ENCODE measurements around the gene CCND1.

CCND1 gene

GRCh38 chr11:69651834-69652620 is 11.1 kb downstream of the CCND1 start:
- Histone ChIP-seq H3F3A (ENCODE audit: control insufficient read depth, insufficient read depth) (no peaks in the 10 kb centered on the region), H3K9me2 (replicated peaks; ENCODE audit: control insufficient read depth, low read length) (no peaks in the 10 kb centered on the region), H3K4me3 (ENCODE audit: low read length) (no peak overlapping the region), H3K79me2 (ENCODE audit: control insufficient read depth, low read length) (no peaks in the 10 kb centered on the region), H4K20me1 (ENCODE audit: control insufficient read depth, insufficient read depth, low read depth, low read length) (no peaks in the 10 kb centered on the region), H3K4me2 (ENCODE audit: low read length) (no peak overlapping the region), H3K4me1 (ENCODE audit: control insufficient read depth, low read length) (no peaks in the 10 kb centered on the region), H3K27ac (ENCODE audit: low read depth, low read length) (no peak overlapping the region), H3K27me3 (ENCODE audit: control insufficient read depth, low read length) (no peaks in the 10 kb centered on the region), H3K36me3 (ENCODE audit: control insufficient read depth, low read length) (no peaks in the 10 kb centered on the region), H3K9me3 (ENCODE audit: control insufficient read depth, insufficient read depth, low read length) (no peaks in the 10 kb centered on the region)
- no peak for TF ChIP-seq CTCF (IDR thresholded peaks at IDR 0.05; ENCODE audit: low read depth, low read length, poor library complexity, severe bottlenecking)
- TF ChIP-seq EZH2phosphoT487 (IDR thresholded peaks at IDR 0.05; ENCODE audit: borderline replicate concordance, low read length) = no peak

GRCh38 chr11:69652999-69653398 is 12.0 kb downstream of the CCND1 start:
- Histone ChIP-seq H3F3A (ENCODE audit: control insufficient read depth, insufficient read depth) (no peaks in the 10 kb centered on the region), H3K36me3 (ENCODE audit: control insufficient read depth, low read length) (no peaks in the 10 kb centered on the region)

GRCh38 chr11:69653406-69653960 is 12.5 kb downstream of the CCND1 start:
- Histone ChIP-seq H3K79me2 (ENCODE audit: control insufficient read depth, low read length) (no peaks in the 10 kb centered on the region), H3K4me3 (ENCODE audit: low read length) (no peak overlapping the region), H3K27ac (ENCODE audit: low read depth, low read length) (no peak overlapping the region), H3F3A (ENCODE audit: control insufficient read depth, insufficient read depth) (no peaks in the 10 kb centered on the region), H3K36me3 (ENCODE audit: control insufficient read depth, low read length) (no peaks in the 10 kb centered on the region), H3K9me3 (ENCODE audit: control insufficient read depth, insufficient read depth, low read length) (no peaks in the 10 kb centered on the region), H3K9me2 (replicated peaks; ENCODE audit: control insufficient read depth, low read length) (no peaks in the 10 kb centered on the region), H3K4me1 (ENCODE audit: control insufficient read depth, low read length) (no peaks in the 10 kb centered on the region), H3K27me3 (ENCODE audit: control insufficient read depth, low read length) (no peaks in the 10 kb centered on the region), H3K4me2 (ENCODE audit: low read length) (no peak overlapping the region), H4K20me1 (ENCODE audit: control insufficient read depth, insufficient read depth, low read depth, low read length) (no peaks in the 10 kb centered on the region)
- TF ChIP-seq CTCF (IDR thresholded peaks at IDR 0.05; ENCODE audit: low read depth, low read length, poor library complexity, severe bottlenecking) = no peak
- no peak for TF ChIP-seq EZH2phosphoT487 (IDR thresholded peaks at IDR 0.05; ENCODE audit: borderline replicate concordance, low read length)

More at GRCh38 chr11:69652999-69653398, 12.0 kb downstream of the CCND1 start:
- Histone ChIP-seq H3K9me3 (ENCODE audit: control insufficient read depth, insufficient read depth, low read length) (no peaks in the 10 kb centered on the region), H3K4me1 (ENCODE audit: control insufficient read depth, low read length) (no peaks in the 10 kb centered on the region), H3K79me2 (ENCODE audit: control insufficient read depth, low read length) (no peaks in the 10 kb centered on the region), H3K9me2 (replicated peaks; ENCODE audit: control insufficient read depth, low read length) (no peaks in the 10 kb centered on the region), H4K20me1 (ENCODE audit: control insufficient read depth, insufficient read depth, low read depth, low read length) (no peaks in the 10 kb centered on the region), H3K4me3 (ENCODE audit: low read length) (no peak overlapping the region), H3K4me2 (ENCODE audit: low read length) (no peak overlapping the region), H3K27me3 (ENCODE audit: control insufficient read depth, low read length) (no peaks in the 10 kb centered on the region), H3K27ac (ENCODE audit: low read depth, low read length) (no peak overlapping the region)
- TF ChIP-seq CTCF (IDR thresholded peaks at IDR 0.05; ENCODE audit: low read depth, low read length, poor library complexity, severe bottlenecking) (no peak), EZH2phosphoT487 (IDR thresholded peaks at IDR 0.05; ENCODE audit: borderline replicate concordance, low read length) (no peak)

Data from DOHH2 (cell line).